Measurements from ENCODE around the gene SCD.

The SCD gene

DNA sequence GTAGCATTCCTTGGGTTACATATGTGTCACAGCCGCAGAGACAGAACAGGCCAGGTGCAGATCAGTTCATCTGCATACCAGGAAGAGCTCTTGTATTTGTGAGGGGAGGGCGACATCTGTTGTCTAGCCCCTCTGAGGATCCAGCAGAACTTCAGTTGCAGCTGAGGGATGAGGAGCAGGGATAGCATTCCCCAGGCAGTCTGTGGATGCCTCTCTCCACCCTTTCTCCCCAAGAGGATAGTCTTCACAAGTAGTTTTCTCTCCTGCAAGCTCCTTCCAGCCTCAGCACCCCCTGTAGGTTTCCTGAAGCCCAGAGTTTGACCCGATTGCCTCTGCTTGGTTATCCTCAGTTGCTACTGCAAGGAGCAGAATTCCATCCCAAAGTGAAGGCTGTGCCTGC is 2.6 kb downstream of the SCD start:
- H3K27me3 ChIP-seq (ENCODE audit: control insufficient read depth, insufficient read depth, low read length): no peaks in the 10 kb centered on the region
- peaks cover 34% of the 10 kb centered on the region for H3K4me1 ChIP-seq (ENCODE audit: control insufficient read depth, insufficient read depth, low read length)
- H3K27ac ChIP-seq (ENCODE audit: low read depth, low read length): no peak overlapping the region
- H3K9ac ChIP-seq (ENCODE audit: low read length): peak overlapping the region; percentile 94
- H3K9me3 ChIP-seq (ENCODE audit: control insufficient read depth, insufficient read depth, low read depth, low read length): no peaks in the 10 kb centered on the region
- H3K36me3 ChIP-seq (ENCODE audit: control insufficient read depth, insufficient read depth, low read length): peaks cover 73% of the 10 kb centered on the region
- peak overlapping the region; percentile 90 for H3K4me3 ChIP-seq (ENCODE audit: low read depth, low read length)

DNA sequence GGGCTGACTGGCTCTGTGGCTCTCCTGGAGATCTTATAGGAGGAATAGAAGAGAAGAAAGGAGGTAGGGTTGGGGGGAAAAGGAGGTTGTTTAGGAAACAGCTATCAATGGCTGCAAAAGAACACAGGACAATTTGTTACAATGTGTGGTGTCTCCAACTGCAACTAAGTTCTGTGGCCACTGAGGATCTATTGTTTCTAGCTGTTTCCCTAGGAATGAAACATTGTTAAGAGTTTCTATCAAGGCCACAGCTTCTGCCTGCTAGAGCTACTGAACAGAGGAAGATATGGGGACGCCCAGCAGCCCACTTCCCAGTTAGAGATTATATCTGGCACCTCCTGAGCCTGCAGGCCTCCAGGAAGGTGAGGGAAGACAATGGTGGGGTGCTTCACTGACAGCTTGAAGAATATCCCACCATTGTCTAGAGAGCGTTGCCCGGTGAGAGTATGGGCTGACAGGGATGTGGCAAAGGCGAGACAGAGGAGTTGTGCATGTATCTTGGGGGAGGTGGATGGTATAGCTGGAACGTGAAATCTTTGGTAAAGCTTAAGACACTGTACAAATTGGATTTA is 4.0 kb downstream of the SCD start:
- Histone ChIP-seq H3K9ac (ENCODE audit: low read length) (no peak overlapping the region), H3K4me1 (ENCODE audit: control insufficient read depth, insufficient read depth, low read length) (peaks cover 27% of the 10 kb centered on the region), H3K4me3 (ENCODE audit: low read depth, low read length) (peak overlapping the region; percentile 90; the same call in 1 of the 2 replicates), H3K36me3 (ENCODE audit: control insufficient read depth, insufficient read depth, low read length) (peaks cover 86% of the 10 kb centered on the region), H3K27me3 (ENCODE audit: control insufficient read depth, insufficient read depth, low read length) (no peaks in the 10 kb centered on the region), H3K27ac (ENCODE audit: low read depth, low read length) (no peak overlapping the region), H3K9me3 (ENCODE audit: control insufficient read depth, insufficient read depth, low read depth, low read length) (no peaks in the 10 kb centered on the region)

DNA sequence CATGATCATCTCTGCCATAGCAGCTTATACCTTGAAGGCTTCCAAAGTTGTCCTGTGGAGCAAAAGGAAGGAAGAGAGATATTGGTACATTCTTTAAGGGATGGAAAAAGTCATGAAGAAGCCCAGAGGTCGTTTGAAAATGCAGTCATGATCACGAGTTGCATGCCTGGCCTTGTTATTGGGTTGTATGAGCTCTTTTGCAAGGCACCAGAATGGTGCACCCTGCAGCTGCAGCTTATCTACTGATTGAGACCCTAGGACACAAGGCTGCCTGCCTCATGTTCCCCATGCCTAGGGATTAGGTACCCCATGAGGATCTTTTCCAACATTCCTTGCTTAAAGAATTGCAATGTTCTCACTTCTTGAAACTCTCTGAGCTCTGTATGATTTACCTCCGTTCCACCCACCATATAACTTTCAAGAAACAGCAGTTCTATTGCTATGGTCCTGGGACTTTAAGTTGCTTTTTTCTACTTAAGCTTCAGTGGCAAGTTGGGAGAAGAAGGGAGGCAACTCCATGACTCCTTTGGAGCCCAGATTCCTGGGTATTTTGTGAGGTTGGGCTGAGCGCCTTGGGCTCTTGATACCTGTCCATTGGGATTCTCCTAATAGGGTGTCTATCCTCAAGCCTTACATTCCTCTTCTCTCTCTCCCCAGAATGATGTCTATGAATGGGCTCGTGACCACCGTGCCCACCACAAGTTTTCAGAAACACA is 6.9 kb downstream of the SCD start:
- no peaks in the 10 kb centered on the region for H3K9me3 ChIP-seq (ENCODE audit: control insufficient read depth, insufficient read depth, low read depth, low read length)
- peaks cover 33% of the 10 kb centered on the region for H3K4me1 ChIP-seq (ENCODE audit: control insufficient read depth, insufficient read depth, low read length)
- no peak overlapping the region for H3K9ac ChIP-seq (ENCODE audit: low read length)
- H3K4me3 ChIP-seq (ENCODE audit: low read depth, low read length): no peak overlapping the region
- H3K27me3 ChIP-seq (ENCODE audit: control insufficient read depth, insufficient read depth, low read length): no peaks in the 10 kb centered on the region
- peaks cover 92% of the 10 kb centered on the region for H3K36me3 ChIP-seq (ENCODE audit: control insufficient read depth, insufficient read depth, low read length)
- H3K27ac ChIP-seq (ENCODE audit: low read depth, low read length): no peak overlapping the region

DNA sequence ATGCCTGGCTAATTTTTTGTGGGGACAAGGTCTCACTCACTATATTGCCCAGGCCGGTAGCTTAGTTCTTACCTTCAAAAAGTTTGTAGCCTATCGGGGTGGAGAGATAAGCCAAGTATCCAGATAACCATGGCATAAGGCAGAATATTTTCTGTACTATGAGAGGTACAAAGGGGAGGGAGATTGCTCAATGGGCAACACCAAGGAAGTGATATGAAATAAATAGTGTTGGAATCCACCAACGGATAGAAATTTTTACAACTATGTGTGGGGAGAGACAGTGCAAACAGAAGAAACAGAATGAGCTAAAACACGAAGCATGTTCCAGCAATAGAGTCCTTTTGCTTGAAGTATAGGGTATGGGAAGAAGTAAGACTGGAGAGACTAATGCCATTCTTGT is 8.1 kb downstream of the SCD start:
- H3K9me3 ChIP-seq (ENCODE audit: control insufficient read depth, insufficient read depth, low read depth, low read length): no peaks in the 10 kb centered on the region
- H3K27me3 ChIP-seq (ENCODE audit: control insufficient read depth, insufficient read depth, low read length): no peaks in the 10 kb centered on the region
- peaks cover 33% of the 10 kb centered on the region for H3K4me1 ChIP-seq (ENCODE audit: control insufficient read depth, insufficient read depth, low read length)
- no peak overlapping the region for H3K4me3 ChIP-seq (ENCODE audit: low read depth, low read length)
- H3K27ac ChIP-seq (ENCODE audit: low read depth, low read length): no peak overlapping the region
- peaks cover 92% of the 10 kb centered on the region for H3K36me3 ChIP-seq (ENCODE audit: control insufficient read depth, insufficient read depth, low read length)
- H3K9ac ChIP-seq (ENCODE audit: low read length): no peak overlapping the region

DNA sequence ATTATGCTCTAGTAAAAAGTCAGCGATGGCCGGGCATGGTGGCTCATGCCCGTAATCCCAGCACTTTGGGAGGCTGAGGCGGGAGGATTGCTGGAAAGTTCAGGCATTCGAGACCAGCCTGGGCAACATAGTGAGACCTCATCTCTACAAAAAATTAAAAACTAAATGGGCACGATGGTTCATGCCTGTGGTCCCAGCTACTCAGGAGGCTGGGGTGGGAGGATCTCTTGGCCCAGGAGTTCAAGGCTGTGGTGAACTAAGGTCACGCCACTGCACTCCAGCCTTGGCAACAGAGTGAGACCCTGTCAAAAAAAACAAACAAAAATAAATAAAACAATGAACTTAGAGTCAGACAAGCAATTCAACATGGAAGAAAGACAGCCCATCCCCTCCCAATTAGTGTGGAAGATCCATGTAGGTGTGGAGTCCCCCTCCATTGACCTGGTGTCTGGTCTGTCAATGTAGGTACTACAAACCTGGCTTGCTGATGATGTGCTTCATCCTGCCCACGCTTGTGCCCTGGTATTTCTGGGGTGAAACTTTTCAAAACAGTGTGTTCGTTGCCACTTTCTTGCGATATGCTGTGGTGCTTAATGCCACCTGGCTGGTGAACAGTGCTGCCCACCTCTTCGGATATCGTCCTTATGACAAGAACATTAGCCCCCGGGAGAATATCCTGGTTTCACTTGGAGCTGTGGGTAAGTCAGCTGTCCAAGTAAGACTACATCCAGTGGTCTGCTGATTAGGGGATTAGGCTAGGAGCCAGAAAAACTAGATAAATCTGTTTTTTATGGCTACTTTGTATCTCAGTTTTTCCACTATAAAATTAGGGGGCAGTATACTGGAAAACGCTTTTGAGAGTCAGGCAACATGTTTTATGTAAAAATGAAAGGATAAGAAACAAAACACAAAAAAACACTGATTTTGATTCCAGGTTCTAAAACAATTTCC is 9.3 kb downstream of the SCD start:
- Histone ChIP-seq H3K4me3 (ENCODE audit: low read depth, low read length) (no peak overlapping the region), H3K4me1 (ENCODE audit: control insufficient read depth, insufficient read depth, low read length) (peaks cover 28% of the 10 kb centered on the region), H3K27ac (ENCODE audit: low read depth, low read length) (no peak overlapping the region), H3K36me3 (ENCODE audit: control insufficient read depth, insufficient read depth, low read length) (peaks cover 92% of the 10 kb centered on the region), H3K27me3 (ENCODE audit: control insufficient read depth, insufficient read depth, low read length) (no peaks in the 10 kb centered on the region), H3K9me3 (ENCODE audit: control insufficient read depth, insufficient read depth, low read depth, low read length) (no peaks in the 10 kb centered on the region), H3K9ac (ENCODE audit: low read length) (no peak overlapping the region)

DNA sequence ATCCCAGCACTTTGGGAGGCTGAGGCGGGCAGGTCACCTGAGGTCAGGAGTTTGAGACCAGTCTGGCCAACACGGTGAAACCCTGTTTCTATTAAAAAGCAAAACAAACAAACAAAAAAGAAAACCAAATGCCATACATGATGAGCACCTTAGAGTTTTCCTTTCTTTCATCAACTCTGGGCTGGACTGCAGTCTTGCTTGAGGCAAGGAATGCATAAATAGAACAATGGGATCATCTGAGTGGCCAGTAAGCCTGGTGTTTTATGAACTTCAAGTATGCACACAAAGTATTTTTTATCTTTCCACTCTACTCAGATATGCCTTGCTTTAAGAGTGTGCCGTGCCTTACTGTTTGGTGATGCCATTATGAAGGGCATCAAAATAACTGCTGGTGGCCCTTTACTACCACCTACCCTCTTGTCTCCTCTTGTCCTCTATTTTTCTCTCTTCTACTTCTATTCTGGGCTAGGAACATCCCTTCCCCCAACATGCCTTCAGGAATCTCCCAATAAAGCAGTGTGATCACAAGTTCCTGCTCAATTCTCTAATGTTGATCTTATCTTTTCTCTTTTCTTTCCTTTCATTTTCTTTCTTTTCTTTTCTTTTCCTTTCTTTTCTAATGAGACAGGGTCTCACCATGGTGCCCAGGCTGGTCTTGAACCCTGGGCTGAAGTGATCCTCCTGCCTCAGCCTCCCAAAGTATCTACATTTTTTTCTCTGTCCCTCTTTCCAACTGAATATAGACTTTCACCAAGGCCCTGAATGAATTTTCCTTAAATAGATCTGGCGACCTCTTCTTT is 10.2 kb downstream of the SCD start:
- no peak overlapping the region for H3K9ac ChIP-seq (ENCODE audit: low read length)
- no peak overlapping the region for H3K27ac ChIP-seq (ENCODE audit: low read depth, low read length)
- H3K36me3 ChIP-seq (ENCODE audit: control insufficient read depth, insufficient read depth, low read length): peaks cover 92% of the 10 kb centered on the region
- H3K9me3 ChIP-seq (ENCODE audit: control insufficient read depth, insufficient read depth, low read depth, low read length): no peaks in the 10 kb centered on the region
- H3K4me3 ChIP-seq (ENCODE audit: low read depth, low read length): no peak overlapping the region
- H3K4me1 ChIP-seq (ENCODE audit: control insufficient read depth, insufficient read depth, low read length): peaks cover 28% of the 10 kb centered on the region
- no peaks in the 10 kb centered on the region for H3K27me3 ChIP-seq (ENCODE audit: control insufficient read depth, insufficient read depth, low read length)

DNA sequence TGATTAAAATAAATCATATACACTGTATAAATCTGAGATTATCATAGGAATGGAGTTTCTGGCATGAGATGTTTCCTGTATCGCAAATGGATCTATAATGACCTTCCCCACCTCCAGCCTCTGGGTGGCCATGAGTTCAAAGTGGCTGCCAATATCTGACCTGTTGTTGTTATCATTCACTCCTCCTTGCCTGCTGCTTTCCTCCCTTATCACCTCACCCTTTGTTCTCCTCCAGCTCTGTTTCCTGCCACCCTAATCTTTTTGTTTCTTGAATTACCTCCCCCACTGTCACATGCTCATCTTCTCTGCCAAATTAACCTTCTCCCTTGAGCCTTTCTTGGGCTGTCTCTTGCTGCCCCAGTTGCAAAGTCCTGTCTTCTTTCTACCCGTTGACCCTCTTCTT is 12.0 kb downstream of the SCD start:
- Histone ChIP-seq H3K36me3 (ENCODE audit: control insufficient read depth, insufficient read depth, low read length) (peaks cover 93% of the 10 kb centered on the region), H3K4me3 (ENCODE audit: low read depth, low read length) (peak overlapping the region; percentile 4; the same call in 1 of the 2 replicates), H3K27ac (ENCODE audit: low read depth, low read length) (peak overlapping the region; percentile 64; the same call in 1 of the 2 replicates)

DNA sequence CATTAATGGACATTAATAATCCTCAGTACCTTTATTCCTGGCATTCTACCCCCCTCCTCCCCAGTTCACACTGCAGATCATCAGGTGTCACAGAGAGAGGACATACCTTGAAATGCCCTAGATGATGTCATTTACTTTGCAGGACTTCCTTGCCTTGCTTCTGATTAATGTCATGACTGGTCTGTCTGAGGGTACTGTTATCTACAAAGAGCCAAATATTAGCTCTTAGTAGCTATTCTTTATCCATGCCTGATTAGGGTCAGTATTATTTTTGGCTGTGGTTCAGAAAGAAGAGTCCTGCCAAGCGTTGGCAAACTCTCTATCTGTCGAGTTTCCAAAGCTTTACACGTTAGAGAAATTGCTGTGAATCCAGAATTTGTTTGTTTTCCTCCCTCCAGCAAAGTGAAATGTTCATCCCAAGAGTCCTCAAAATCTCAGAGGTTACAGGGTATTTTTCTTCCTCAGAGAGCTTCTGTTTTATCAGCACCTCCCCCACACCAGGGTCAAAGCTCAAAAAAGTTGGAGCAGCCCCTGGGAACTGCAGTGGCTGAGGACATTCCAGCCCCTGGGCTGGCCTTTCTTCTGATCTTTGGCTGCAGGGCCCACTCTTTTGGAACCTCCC is 12.6 kb downstream of the SCD start:
- peak overlapping the region; percentile 64; the same call in 1 of the 2 replicates for H3K27ac ChIP-seq (ENCODE audit: low read depth, low read length)
- H3K4me3 ChIP-seq (ENCODE audit: low read depth, low read length): peak overlapping the region; percentile 4; the same call in 1 of the 2 replicates
- peaks cover 39% of the 10 kb centered on the region for H3K4me1 ChIP-seq (ENCODE audit: control insufficient read depth, insufficient read depth, low read length)
- no peaks in the 10 kb centered on the region for H3K9me3 ChIP-seq (ENCODE audit: control insufficient read depth, insufficient read depth, low read depth, low read length)
- no peaks in the 10 kb centered on the region for H3K27me3 ChIP-seq (ENCODE audit: control insufficient read depth, insufficient read depth, low read length)
- peaks cover 92% of the 10 kb centered on the region for H3K36me3 ChIP-seq (ENCODE audit: control insufficient read depth, insufficient read depth, low read length)
- peak overlapping the region; percentile 41 for H3K9ac ChIP-seq (ENCODE audit: low read length)

More for the DNA sequence above, 12.0 kb downstream of the SCD start:
- peaks cover 33% of the 10 kb centered on the region for H3K4me1 ChIP-seq (ENCODE audit: control insufficient read depth, insufficient read depth, low read length)
- no peaks in the 10 kb centered on the region for H3K27me3 ChIP-seq (ENCODE audit: control insufficient read depth, insufficient read depth, low read length)
- no peaks in the 10 kb centered on the region for H3K9me3 ChIP-seq (ENCODE audit: control insufficient read depth, insufficient read depth, low read depth, low read length)
- H3K9ac ChIP-seq (ENCODE audit: low read length): peak overlapping the region; percentile 41

DNA sequence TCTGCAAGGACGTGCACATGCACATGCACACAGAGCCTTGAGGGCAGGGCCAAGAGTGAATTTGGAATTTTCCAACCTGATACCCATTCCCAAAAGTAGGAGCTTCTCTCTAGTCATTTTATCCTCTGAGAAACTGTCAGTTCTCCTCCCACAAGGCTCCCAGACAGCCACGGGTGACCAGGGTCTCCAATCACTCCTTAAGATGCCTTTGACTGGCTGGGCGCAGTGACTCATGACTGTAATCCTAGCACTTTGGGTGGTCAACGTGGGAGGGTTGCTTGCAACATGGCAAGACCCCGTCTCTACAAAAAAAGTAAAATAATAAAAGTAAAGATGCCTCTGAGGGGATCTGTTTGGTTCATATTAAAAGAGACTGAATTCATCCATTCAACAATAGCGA is 13.2 kb downstream of the SCD start:
- Histone ChIP-seq H3K9me3 (ENCODE audit: control insufficient read depth, insufficient read depth, low read depth, low read length) (no peaks in the 10 kb centered on the region), H3K9ac (ENCODE audit: low read length) (peak overlapping the region; percentile 41), H3K36me3 (ENCODE audit: control insufficient read depth, insufficient read depth, low read length) (peaks cover 87% of the 10 kb centered on the region), H3K4me3 (ENCODE audit: low read depth, low read length) (no peak overlapping the region), H3K27me3 (ENCODE audit: control insufficient read depth, insufficient read depth, low read length) (no peaks in the 10 kb centered on the region), H3K4me1 (ENCODE audit: control insufficient read depth, insufficient read depth, low read length) (peaks cover 45% of the 10 kb centered on the region), H3K27ac (ENCODE audit: low read depth, low read length) (peak overlapping the region; percentile 64; the same call in 1 of the 2 replicates)
